ENCODE data around the gene REV1.

- TF ChIP-seq CTCF (IDR thresholded peaks at IDR 0.05; ENCODE audit: low read length) (no peak), EZH2 (optimal IDR thresholded peaks at IDR 0.05; ENCODE audit: low read depth, low read length) (no peak)
Observed at GRCh38 chr2:99509387-99509786, 19.6 kb upstream of the REV1 start.
